Raji (cell line): ENCODE results near the gene CUX1.

Experiments used
- POLR2A ChIP-seq: IDR thresholded peaks from 2 replicates; pipeline ENCODE4 v1.6.1; 2011; ENCODE audit warnings: low read depth, low read length, control low read depth; ENCODE audit not compliant: insufficient read depth

The CUX1 gene

DNA sequence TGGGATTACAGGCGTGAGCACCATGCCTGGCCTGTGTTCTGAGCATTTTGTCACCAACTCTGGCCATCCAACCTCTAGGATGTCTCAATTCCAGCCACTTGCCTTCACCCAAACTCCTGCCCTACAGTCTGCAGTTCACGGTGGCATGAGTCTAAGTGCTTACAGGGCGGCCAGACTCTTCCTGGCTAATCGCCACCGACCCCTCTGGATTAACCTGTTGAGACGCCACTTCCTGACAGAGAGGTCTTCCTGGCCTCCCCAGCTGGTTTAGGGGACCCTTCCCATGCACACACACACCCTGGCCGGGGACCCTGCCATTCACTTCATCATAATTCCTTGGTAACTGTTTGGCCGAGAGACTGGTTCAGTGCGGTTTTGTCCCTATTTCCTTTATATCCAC is 257.7 kb downstream of the CUX1 start:
- TF ChIP-seq POLR2A: no peak

DNA sequence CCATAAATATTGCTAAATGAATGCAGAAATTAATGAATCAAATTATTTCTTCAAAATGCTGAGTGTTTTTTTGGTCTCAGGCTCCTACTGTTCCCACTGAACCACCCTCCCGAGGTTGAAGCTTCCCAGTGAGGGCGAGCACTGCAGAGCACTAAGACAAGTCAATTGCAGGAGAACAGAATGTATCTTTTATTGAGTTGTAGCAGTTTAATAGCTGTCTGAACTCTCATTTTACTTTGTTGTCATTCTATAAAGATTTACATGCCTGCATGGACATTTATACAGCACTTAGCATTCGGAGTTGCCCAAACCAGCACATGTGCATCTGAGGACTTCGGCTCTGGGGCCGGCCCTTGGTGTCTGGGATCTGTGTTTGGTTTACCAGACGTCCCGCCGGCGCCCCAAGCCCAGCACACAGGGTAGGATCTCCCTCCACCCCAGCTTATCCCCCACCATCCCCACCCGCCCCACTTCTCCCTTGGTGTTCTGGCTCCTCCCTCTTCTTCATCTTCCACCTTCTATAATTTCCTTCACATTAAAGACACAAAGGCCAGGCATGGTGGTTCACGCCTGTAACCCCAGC is 258.2 kb downstream of the CUX1 start:
- no peak for TF ChIP-seq POLR2A

DNA sequence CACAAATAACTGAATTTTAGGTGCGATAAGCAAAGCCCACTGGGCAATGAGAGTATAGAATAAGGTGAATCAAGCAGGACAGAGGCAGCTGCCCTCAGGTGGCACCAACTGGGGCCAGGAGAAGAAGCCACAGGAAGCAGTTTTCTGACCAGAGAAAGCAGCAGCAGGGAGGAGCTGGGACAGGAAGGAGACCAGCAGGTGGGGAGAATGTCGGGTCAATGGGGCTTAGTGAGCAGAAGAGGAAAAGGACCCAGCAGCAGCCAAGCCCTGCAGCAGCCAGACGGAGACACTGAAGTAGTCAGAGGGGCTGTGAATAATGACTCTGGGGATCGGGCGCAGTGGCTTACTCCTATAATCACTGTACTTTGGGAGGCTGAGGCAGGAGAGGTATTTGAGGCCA is 259.7 kb downstream of the CUX1 start:
- TF ChIP-seq POLR2A: no peak

GRCh38 chr7:102079140-102080018 is 262.0 kb downstream of the CUX1 start:
- no peak for TF ChIP-seq POLR2A

- no peak for TF ChIP-seq POLR2A
Observed at GRCh38 chr7:102080019-102080433, 262.6 kb downstream of the CUX1 start.

- TF ChIP-seq POLR2A: no peak
Observed at GRCh38 chr7:102080434-102081243, 263.2 kb downstream of the CUX1 start.

- no peak for TF ChIP-seq POLR2A
Observed at GRCh38 chr7:102081244-102081627, 263.8 kb downstream of the CUX1 start.

DNA sequence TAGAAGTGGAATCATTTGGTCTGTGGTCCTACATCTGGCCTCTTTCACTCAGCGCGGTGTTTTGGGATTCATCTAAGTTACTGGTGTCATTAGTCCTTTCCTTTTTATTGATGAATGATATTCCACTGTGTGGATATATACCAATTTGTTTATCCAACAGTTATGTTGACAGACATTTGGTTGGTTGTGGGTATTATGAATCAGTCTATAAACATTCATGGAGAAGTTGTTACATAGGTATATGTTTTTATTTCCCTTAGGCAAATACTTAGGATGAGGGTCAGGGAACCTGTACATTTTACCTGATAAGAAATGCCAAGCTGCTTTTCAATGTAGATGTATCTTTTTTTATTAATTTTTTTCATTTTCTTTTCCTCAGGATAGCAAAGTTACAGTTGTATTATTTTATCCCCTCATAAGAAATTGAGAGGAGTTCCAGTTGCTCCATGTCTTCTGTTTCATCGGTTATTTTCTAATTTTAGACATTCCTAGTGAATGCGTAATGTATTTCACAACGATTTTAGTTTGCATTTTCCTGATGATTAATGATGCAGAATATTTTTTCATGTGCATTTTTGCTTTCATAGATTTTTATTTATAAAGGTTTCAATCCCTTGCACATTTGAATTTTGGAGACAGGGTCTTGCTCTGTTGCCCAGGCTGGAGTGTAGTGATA is 265.4 kb downstream of the CUX1 start:
- no peak for TF ChIP-seq POLR2A

DNA sequence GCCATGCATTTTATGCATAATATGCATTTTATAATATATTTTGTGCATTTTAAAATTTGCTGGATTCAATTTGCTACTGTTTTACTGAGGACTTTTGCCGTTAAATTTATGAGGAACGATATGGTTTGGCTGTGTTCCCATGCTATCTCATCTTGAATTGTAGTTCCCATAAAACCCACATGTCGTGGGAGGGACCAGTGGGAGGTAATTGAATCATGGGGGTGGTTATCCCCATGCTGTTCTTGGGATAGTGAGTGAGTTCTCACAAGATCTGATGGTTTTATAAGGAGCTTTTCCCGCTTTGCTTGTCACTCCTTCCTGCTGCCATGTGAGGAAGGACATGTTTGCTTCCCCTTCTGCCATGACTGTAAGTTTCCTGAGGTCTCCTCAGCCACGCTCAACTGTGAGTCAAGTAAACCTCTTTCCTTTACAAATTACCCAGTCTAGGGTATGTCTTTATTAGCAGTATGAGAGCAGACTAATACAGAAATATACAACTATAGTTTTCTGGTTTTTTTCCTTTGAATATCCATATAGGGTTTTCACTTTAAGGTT is 267.9 kb downstream of the CUX1 start:
- TF ChIP-seq POLR2A: no peak

DNA sequence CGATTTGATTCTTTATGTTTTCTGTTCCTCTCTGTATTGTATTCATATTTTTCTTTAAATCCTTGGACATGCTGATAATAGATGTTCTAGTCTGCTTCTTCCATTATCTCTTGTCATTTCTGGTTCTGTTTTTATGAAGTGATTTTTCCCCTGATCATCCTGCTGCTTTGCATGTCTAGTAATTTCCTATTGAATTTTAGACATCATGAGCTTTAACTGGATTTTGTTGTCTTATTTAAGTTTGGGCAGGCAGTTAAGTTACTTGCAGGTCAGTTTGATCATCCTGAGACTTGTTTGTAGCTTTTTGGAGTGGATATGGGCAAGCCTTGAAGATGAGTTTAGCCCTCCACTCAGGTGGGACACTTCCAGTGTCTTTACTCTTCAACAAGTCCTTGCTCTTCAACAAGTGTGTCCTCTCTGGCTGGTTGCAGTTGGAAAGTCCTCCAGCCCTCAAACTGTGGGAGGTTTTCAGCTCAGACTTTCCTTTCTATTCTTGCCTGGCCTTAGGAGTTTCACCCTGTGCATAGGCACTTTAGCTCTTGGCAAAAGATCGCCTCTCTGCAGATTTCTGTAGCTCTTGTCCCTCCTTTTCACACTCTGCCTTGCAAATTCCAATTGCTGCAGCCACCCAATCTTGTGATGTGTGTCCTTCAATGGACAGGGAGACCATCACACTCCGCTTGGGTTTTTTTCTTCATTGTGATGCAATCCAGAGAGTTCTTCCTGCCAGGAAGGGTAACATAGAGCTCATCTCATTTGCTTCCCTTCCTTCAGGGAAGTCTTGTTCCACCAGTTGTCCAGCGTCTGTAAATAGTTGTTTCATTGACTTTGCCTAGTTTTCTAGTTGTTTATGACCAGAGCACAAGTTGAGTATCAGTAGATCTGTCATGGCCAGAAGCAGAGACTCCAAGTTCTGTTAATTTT is 272.0 kb downstream of the CUX1 start:
- TF ChIP-seq POLR2A: no peak

GRCh38 chr7:102093599-102094315 is 276.3 kb downstream of the CUX1 start:
- no peak for TF ChIP-seq POLR2A

DNA sequence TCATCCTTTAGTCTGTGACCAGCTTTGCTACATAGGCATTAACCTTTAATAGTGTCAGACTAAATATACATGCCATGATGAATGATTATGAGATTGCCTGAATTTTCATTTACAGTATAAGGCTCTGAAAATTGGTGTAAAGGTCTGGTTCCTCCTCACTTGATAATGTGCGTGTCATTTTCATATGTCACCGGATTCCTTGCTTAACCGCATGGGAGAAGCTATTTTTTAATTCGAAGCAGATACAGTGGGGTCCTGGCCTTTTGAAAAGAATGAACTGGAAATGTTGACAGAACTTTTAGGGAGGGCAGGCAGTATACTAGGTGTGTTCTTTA is 276.9 kb downstream of the CUX1 start:
- TF ChIP-seq POLR2A: no peak

DNA sequence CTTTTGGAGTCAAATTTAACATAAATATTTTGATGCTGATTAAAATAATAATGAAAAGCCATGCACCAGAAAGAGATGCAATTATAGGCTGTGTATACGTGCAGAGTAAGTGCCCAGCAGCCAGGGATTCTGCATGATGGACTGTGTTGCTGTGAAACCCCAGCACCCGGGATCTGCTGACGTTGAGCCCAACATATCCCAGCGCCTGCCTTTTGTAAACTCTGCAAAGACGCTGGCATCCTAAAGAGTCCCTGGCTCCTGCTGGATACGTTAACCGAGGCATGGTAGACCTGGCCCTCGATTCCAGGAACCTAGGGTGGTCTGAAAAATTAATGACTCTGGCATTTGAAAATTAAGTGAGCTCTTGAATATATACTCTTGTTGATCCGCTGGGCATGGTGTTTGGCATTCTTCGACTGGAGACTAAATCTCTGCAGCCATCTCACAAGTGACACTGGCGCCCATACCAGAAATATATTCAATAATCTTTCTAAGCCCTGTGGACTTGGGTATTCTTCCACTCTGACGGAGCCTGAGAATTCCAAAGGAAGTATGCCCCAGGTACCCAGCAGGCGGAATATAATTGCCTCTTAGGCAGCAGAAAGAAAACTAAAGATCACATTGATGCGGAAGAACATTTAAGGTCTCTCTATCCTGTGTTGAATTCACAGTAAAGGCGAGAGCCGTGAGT is 278.0 kb downstream of the CUX1 start:
- TF ChIP-seq POLR2A: no peak
